Cortex of kidney (tissue), 1 donor: ENCODE results near the gene POU2AF2.

ENCODE experiments used
- DNase-seq: peaks from one replicate; lab custom pipeline; 2025; lab: John Stamatoyannopoulos, UW

The POU2AF2 gene

GRCh38 chr11:111331711-111332479, 86.4 kb downstream of the POU2AF2 start:
- no peak for DNase-seq

DNA sequence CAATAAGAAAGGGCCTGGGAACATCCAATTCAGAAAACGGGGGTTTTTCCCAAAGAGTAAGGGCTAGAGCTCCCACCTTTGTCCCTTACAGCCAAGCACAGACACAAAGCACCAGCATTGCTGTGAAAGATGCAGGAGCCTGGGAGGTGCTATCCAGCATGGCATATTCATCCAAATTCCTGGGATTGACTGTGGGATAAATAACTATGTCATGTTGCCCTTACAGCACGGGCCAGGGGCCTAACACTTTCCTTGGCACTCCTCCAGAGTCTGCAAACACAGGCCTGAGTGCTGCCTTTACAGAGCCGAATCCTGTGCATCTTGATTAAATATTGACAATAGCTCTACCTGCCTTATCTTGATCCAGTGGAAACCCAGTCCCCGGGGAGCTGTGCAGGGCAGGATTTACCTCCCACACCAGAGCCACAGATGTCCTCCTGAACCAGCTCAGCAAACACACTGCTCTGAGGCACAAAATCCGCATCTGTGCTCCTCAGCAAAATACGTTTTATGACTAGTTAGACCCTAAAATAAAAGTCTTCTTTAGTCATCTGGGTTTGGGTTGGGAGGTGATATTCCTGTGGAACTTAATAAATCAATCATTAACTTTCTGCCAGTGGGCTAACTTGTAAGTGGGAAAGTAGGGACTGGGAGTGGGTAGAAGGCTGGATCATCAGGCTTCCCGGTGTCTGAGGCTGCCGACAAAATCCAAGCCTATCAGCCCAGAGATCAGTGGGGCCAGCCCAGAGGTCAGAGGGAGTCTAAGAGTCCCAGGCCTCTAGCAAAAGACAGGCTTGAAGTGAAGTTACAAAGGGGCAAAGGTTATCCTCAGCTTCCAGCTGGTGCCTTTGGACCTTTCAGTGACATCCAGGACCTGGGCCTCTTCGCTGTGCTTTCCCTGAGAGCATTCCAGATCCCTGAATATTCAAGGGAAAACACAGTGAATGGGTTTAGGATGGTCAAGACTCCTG, 89.3 kb downstream of the POU2AF2 start:
- DNase-seq, result no peak

GRCh38 chr11:111335549-111335948, 90.0 kb downstream of the POU2AF2 start:
- no peak for DNase-seq
